OCI-LY3 (cell line): ENCODE measurements around the gene PTPRM.

Source experiments
- CTCF ChIP-seq: fragments of 200-600, 300-600 bp; sonication (generic); IDR thresholded peaks from 2 replicates; pipeline ENCODE4 v1.5.1; 2014; ENCODE audit warnings: antibody characterized with exemption, low read length, low read depth
- EZH2phosphoT487 ChIP-seq: fragments of 200-600 bp; shearing (Covaris generic); IDR thresholded peaks from 2 replicates; pipeline ENCODE4 v1.6.1; 2018; ENCODE audit warnings: antibody characterized with exemption, mixed run types, low read depth

- TF ChIP-seq CTCF (no peak), EZH2phosphoT487 (no peak)
Measured at GRCh38 chr18:7830468-7830867, 263.4 kb downstream of the PTPRM start.
